Erythroblast (primary cell): ENCODE measurements around the gene KLHL2.
"Not testable (repeated sequence)": the region's sequence is repeated elsewhere in the genome, so short reads cannot be mapped to it uniquely, and the experiment has no call there.

Source experiments
- DNase-seq, 2 experiments: peaks; one replicate each; lab custom pipeline; 2025; lab: John Stamatoyannopoulos, UW
- GATA1 ChIP-seq: IDR thresholded peaks from 2 replicates; pipeline ENCODE4 v1.6.1; 2011; ENCODE audit warnings: low read depth, mild to moderate bottlenecking, control low read depth, low read length, moderate library complexity
- POLR2A ChIP-seq: IDR thresholded peaks from 2 replicates; pipeline ENCODE4 v1.6.1; 2011; ENCODE audit warnings: mild to moderate bottlenecking, low read length

The KLHL2 gene, protein sequence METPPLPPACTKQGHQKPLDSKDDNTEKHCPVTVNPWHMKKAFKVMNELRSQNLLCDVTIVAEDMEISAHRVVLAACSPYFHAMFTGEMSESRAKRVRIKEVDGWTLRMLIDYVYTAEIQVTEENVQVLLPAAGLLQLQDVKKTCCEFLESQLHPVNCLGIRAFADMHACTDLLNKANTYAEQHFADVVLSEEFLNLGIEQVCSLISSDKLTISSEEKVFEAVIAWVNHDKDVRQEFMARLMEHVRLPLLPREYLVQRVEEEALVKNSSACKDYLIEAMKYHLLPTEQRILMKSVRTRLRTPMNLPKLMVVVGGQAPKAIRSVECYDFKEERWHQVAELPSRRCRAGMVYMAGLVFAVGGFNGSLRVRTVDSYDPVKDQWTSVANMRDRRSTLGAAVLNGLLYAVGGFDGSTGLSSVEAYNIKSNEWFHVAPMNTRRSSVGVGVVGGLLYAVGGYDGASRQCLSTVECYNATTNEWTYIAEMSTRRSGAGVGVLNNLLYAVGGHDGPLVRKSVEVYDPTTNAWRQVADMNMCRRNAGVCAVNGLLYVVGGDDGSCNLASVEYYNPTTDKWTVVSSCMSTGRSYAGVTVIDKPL

DNA sequence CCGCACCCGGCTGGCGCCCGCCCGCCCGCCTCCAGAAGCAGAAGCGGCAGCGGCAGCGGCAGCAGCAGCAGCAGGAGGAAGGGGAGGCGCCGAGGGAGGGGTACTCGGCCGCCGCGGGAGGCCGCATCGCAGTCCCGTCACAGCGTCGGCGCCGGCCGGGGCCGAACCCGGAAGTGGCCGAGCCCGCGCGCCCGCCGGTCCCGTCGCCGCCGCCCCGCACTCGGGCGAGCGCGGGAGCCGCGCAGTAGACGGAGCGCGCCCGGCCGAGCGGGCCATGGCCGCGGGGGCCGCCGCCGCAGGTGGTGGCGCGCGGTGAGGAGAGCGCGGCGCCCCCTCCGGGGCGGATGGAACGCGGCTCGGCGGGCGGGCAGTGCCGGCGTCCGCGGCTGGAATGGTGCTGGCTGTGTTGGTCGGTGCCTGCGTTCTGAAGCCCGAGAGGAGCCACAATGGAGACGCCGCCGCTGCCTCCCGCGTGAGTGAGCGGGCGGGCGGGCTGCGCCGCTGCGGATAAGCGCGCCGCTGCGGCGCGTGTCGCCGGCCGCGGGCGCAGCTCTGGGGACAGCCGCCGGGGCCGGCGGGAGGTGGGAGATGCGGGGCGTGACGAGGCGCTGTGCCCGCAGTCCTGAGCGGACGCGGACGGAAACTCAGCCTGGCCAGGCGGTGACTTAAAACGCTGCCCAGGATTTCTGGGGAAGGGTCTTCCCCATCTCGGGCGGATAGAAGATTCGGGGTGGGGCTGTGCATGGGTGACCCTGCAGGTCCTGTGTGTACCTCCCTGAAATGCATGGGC, at the start of gene KLHL2:
KLHL2 (plus strand) TSS at position 131 of the 790 bp plus-strand sequence; CDS start at position 447, 316 bp downstream.
- peak; percentile 83 to 87 for DNase-seq
- TF ChIP-seq GATA1 (no peak), POLR2A (peak; percentile 60)

DNA sequence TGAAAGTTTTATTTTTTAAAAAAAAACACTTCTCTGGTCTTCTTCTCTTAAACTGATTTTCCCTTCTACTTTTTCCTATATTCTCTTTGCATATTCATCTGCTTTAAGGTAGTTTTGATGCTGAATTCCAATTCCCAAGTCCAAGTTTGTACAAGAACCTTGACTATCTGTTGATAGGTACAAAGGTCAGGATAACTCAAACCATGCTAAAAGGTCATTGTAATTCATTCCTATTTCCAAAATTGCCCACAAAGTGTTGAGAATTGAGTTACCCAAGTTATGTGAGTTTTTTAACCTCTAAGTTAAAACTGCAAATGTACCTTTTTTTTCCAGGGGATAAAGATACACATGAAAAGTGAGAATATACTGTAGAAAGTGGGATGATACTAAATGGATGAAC, 48.6 kb upstream of the KLHL2 start:
- no peak for DNase-seq
- TF ChIP-seq GATA1 (no peak), POLR2A (no peak)

DNA sequence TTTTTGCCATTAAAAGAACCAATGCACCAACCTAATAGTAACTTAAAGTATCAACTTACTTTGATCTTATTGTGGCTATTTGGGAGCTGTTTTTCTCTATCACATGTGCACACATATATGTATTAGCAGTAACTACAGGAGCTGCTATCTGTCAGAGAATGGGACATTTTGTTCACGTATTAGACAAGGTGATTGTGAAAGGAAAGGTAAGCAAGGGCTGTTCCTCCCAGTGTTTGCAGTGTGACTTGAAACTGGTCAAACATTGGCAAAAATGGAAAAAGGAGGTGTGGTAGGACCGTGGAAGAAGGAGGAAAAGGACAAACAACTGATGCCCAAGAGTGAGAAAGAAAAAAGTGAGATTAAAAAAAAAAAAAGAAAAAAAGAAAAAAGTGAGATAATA, 43.1 kb upstream of the KLHL2 start:
- TF ChIP-seq POLR2A, result no peak
- no peak for TF ChIP-seq GATA1
- DNase-seq, result no peak

DNA sequence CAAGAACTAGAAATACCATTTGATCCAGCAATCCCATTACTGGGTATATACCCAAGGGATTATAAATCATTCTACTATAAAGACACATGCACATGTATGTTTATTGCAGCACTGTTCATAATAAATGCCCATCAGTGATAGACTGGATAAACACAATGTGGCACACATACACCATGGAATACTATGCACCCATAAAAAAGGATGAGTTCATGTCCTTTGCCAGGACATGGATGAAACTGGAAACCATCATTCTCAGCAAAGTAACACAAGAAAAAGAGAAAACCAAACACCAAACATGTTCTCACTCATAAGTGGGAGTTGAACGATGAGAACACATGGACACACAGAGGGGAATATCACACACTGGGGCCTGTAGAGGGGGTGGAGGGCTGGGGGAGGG, 40.5 kb upstream of the KLHL2 start:
- DNase-seq, result not testable (repeated sequence)

DNA sequence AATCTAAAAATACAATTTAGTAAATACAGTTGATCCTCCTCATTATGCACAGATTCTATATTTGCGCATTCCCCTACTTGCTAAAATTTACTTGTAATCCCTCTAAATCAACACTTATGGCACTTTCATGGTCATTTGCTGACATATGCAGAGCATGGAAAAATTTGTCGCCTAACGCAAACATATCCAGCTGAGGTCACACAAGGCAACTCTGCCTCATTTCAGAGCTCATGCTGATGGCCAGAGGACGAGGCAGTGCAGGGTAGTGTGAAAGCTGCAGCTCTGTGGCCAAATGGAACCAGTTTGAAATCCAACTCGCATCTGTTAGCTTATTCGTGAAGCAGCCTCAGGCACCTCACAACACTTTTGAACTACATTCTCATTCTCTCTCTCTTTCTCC, 39.7 kb upstream of the KLHL2 start:
- no peak for DNase-seq
- TF ChIP-seq GATA1 (no peak), POLR2A (no peak)

DNA sequence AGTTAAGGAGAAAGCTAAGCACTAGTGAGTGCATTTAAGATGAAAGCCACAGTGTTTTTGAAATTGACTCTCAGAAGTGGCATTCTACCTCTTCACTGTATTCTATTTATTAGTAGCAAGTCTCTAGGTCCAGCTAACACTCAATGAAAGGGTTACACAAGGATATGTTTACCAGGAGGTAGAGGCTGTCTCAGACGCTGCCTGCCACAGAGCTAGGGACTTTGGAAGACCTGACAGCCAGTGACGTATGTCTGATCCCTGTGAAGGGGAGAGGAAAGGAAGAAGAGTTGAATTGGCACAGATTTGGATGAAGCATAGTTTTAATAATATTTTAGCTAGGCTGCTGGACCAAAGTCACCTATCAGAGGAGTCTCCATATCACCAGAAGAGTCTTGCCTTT, 36.5 kb upstream of the KLHL2 start:
- no peak for DNase-seq
- TF ChIP-seq GATA1 (no peak), POLR2A (no peak)

DNA sequence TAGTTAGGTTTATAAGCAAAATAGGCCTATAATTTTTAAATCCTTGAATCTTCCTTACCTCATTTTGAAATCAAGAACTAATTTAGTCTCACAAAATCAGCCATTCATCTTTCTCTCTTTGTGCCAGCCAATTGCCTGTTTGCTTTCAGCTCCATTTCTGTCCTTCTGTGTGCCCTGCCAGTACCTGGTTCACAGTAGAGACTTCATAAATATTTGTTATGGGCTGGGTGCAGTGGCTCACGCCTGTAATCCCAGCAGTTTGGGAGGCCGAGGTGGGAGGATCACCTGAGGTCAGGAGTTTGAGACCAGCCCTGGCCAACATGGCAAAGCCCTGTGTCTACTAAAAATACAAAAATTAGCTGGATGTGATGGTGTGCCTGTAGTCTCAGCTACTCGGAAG, 31.9 kb upstream of the KLHL2 start:
- not testable (repeated sequence) for DNase-seq

DNA sequence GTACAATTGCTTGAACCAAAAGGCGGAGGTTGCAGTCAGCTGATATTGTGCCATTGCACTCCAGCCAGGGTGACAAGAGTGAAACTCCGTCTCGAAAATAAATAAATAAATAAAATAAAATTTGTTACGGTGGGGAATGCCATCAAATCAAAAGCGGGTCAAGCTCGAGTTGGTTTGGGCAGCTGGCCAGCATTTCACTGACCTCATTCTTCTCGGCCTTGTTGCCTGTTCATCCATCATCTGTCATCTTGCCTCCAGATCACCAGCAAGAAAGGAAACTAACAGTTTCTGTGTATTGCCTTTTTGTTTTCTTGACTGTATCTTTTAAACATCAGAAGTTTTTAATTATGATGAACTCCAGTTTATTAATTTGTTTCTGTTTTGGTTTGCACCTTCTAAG, 31.5 kb upstream of the KLHL2 start:
- TF ChIP-seq GATA1 (no peak), POLR2A (no peak)
- no peak for DNase-seq

DNA sequence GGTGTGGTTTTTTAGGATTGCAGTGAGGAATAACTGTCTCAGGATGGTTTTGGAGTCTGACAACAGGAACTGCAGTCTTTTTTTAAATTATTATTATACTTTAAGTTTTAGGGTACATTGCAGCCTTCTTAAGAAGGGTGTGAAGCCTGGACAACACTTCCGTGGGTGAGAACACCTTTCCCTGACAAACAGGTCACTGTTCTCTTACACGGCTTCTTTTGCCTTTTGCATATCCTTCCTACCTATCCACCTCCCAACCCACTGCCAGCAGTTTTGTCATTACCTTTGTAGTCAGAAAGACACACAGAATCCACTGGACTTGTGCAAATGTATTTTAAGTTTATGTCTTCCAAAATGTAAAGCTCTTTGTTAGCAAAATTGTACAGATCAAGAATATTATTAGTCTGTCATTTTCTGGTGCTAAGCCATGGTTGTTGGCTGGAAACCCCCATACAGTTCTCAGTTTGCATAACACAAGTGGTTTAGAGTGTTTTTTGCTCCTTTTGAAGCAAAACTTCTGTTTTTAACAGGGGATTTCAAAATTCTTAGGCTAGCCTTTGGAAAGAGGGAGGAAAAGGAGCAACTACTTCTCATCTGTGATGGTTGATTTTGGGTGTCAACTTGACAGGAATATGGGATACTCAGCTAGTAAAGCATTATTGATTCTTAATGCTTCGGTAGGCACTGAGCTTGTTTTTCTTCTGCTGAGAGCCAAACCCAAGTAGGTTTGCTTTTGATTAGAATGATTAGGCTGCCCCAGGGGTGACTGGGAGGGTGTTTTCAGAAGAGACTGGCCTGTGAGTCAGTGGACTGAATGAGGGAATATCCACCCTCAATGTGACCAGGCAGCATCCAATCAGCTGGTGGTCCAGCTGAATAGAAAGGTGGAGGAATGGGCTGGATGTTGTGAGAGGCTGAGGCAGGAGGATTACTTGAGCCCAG, 29.4 kb upstream of the KLHL2 start:
- no peak for TF ChIP-seq POLR2A
- no peak for DNase-seq

DNA sequence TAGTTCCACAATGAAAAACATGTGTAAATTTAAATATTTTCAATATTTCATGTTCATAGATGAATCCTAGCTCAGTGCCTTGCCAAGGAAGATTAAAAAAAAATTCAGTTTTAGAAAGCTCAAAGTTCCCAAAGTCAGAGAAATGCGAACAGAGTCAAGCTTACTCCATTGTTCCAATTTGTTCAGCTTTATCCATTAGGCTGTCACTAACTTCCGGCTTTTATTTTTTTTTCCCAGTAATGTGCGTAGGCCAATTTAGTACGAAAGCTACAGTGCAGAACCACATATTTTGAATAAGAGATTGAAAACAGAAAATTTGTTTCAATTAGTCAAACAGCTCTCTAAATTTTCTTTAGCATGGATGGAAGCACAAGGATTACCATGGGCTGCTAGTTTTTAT, 23.1 kb upstream of the KLHL2 start:
- no peak for TF ChIP-seq GATA1
- no peak for TF ChIP-seq POLR2A
- DNase-seq, result no peak

DNA sequence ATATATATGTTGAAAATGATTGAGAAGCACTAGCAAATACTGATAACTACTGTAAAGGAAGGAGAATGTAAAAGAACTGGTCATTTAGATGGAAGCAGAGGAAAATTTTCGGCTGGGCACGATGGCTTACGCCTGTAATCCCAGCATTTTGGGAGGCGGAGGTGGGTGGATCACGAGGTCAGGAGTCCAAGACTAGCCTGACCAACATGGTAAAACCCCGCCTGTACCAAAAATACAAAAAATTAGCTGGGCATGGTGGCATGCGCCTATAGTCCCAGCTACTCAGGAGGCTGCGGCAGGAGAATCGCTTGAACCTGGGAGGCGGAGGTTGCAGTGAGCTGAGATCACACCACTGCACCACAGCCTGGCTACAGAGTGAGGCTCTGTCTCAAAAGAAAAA, 22.4 kb upstream of the KLHL2 start:
- DNase-seq, result not testable (repeated sequence)

DNA sequence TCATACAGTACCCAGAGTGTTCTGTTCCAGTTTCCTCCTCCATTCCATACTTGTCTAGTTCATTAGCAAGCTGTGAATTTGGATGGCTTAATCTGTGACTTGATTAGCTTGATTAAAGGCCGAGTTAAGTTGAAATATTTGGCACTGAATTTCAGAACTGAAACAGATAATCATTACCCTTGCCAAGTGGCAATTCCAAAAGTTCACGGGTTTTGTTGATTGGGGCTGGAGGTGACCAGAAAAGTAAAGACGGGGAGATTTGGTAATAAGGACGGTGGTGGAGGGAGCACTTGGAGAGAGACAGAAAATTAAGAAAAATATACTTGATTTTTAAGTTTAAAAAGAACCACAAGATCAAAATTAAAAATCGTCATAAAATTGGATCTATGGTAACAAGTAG, 21.9 kb upstream of the KLHL2 start:
- TF ChIP-seq GATA1 (no peak), POLR2A (no peak)
- DNase-seq, result no peak

DNA sequence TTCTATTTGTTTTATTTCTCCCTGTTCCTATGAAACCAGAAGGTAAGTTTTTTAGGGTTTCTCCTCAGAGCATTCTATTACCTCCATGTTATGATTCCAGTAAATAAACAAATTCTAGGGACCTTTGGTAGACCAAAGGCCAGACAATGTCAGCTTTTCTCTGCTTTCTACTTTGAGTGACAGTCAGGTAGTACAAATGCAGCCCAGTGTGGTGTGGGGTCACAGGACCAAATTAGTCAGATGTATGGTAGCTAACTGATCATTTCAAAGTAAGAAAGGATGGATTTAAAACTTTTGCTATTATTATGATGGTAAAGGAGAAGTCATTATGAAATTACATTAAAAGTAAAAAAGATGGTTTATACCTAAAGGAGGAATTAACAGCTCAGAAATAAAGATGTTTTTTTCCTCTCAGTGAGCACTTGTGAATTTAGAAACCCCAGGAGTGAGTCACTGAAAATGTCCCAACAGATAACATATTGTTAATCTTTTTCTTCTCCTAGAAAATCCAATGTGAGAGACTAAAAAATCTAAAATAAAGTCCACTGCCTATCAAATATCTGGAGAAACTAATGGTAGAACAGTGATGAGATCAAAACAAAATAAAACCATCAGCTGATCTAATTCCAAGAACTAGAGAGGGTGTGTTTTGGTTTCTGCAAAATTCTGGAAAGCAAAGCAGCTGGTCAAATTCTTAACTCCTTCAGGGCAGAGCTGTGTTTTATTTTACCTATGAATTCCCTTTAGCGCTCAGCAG, 16.6 kb upstream of the KLHL2 start:
- TF ChIP-seq GATA1 (no peak), POLR2A (no peak)
- no peak for DNase-seq
